IPS DF 6.9 (cell line): Measurements from ENCODE around the gene ATP8A2.

Source experiments
- DNase-seq: peaks from one replicate; pipeline ENCODE4 v3.0.0-alpha.2; 2013; ENCODE audit warnings: low read depth, low spot score
- H3K27ac ChIP-seq: one replicate; pipeline ENCODE4 v1.5.1; 2013; ENCODE audit warnings: low read length, control low read depth
- H3K27me3 ChIP-seq: 2 replicates; pipeline ENCODE4 v1.6.1; 2013; ENCODE audit warnings: mild to moderate bottlenecking, low read length; ENCODE audit not compliant: control insufficient read depth, insufficient read depth
- H3K36me3 ChIP-seq: 2 replicates; pipeline ENCODE4 v1.6.1; 2013; ENCODE audit warnings: low read length; ENCODE audit not compliant: control insufficient read depth, insufficient read depth
- H3K4me1 ChIP-seq: 2 replicates; pipeline ENCODE4 v1.6.1; 2013; ENCODE audit warnings: low read length; ENCODE audit not compliant: control insufficient read depth, insufficient read depth
- H3K4me3 ChIP-seq: 2 replicates; pipeline ENCODE4 v1.5.1; 2013; ENCODE audit warnings: mild to moderate bottlenecking, low read length
- H3K9me3 ChIP-seq: 2 replicates; pipeline ENCODE4 v1.6.1; 2013; ENCODE audit warnings: low read length, inconsistent platforms; ENCODE audit not compliant: control insufficient read depth, insufficient read depth
- WGBS: extraction: QIAGEN DNeasy Blood & Tissue Kit; methylation state at CpG from one replicate; pipeline ENCODE4 v1.1.7; 2013; ENCODE audit warnings: mixed read lengths, missing lambda C conversion rate; ENCODE audit not compliant: insufficient read length, insufficient coverage; 5-methylcytosine and 5-hydroxymethylcytosine counted together

The ATP8A2 gene

DNA sequence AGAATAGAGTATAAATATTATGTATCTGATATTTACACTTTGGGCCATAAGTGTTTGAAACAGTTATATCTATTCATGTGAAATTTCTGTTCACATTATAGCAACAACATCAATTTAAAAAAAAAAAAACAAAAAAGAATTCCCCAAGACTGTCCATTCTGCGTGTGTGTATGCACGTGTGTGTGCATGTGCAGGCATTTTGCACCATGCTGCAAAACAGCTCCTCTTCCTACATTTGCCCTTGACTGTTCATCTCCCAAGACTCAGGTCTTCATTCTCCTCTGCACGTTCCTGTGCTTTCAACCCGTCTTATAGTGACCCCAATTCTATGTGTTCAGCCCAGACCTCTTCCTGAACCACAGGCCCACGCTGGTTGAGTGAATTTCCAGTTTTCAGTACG, 530.7 kb downstream of the ATP8A2 start:
- peaks cover 5% of the 10 kb centered on the region; the same call in 1 of the 2 replicates for H3K4me1 ChIP-seq
- WGBS = no CpG with 5 or more reads among the region's 6 CpGs
- no peak overlapping the region for H3K4me3 ChIP-seq
- no peaks in the 10 kb centered on the region for H3K36me3 ChIP-seq
- DNase-seq = no peak
- 0 out of 2 replicates have a peak, but pooled peaks cover 1% of the 10 kb centered on the region for H3K9me3 ChIP-seq
- H3K27me3 ChIP-seq = no peaks in the 10 kb centered on the region
- no peak overlapping the region for H3K27ac ChIP-seq

DNA sequence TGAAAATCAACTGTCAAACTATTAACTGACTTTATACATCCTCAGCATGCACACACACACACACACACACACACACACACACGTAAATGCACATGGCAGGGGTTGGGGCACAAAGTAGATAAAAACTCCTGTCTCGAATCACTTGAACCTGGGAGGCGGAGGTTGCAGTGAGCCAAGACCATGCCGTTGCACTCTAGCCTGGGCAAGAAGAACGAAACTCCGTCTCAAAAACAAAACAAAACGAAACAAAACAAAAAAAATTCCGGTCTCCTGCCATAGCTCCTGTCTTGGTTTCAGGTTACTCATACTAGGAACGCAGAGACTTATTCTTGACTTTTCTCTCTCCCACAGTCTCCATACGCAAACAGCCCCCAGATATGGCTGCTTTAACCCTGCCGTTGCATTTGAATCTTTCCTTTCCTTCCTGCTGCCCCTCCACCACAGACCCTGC, 531.1 kb downstream of the ATP8A2 start:
- Histone ChIP-seq H3K4me1 (peaks cover 5% of the 10 kb centered on the region; the same call in 1 of the 2 replicates), H3K9me3 (0 out of 2 replicates have a peak, but pooled peaks cover 1% of the 10 kb centered on the region), H3K27ac (no peak overlapping the region), H3K36me3 (no peaks in the 10 kb centered on the region), H3K27me3 (no peaks in the 10 kb centered on the region), H3K4me3 (no peak overlapping the region)
- DNase-seq = no peak
- no CpG with 5 or more reads among the region's 11 CpGs for WGBS

DNA sequence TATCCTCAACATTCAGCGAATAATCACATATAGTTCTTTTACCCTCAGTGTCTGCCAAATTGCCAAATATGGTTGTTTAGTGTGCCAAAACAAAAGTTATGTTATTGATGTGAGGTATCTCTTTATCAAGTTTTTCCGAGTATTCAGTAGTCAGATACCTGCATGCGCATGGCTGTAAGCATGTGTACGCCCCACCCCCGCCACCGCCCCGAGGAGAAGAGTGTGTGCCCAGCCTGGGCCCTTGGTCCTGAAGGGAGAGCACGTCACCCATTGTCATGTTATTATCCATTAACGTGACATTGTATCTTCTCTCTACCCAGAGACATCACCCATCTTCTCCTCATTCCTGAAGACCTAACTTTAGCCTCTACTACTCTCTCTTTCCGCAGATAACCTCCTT, 533.1 kb downstream of the ATP8A2 start:
- no peak for DNase-seq
- H3K4me3 ChIP-seq = no peak overlapping the region
- no peaks in the 10 kb centered on the region for H3K9me3 ChIP-seq
- WGBS = no CpG with 5 or more reads among the region's 10 CpGs
- H3K27me3 ChIP-seq = no peaks in the 10 kb centered on the region
- no peaks in the 10 kb centered on the region for H3K36me3 ChIP-seq
- no peak overlapping the region for H3K27ac ChIP-seq
- H3K4me1 ChIP-seq = peaks cover 8% of the 10 kb centered on the region; the same call in 1 of the 2 replicates

DNA sequence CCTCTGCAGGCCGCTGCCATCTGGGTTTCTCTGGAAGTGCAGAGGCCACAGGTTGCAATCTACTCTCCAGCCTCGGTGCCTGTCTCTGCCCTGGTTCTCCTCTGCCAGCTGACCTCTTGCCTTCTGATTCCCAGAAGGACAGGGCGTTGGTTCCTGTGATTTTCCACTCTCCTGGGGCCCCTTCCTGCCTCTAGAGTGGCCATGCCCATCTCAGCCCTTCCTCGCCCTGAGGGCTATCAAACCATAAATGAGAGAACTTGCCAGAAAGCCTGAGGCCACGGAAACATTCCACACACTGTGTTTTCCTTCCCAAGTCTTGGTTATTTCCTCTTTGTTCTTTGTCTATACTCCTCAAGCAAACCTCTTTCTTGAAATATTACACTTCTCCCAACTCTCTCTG, 533.8 kb downstream of the ATP8A2 start:
- Histone ChIP-seq H3K36me3 (no peaks in the 10 kb centered on the region), H3K4me1 (peaks cover 8% of the 10 kb centered on the region; the same call in 1 of the 2 replicates), H3K4me3 (no peak overlapping the region), H3K27me3 (no peaks in the 10 kb centered on the region), H3K27ac (no peak overlapping the region), H3K9me3 (no peaks in the 10 kb centered on the region)
- DNase-seq = no peak
- no CpG with 5 or more reads among the region's 5 CpGs for WGBS

DNA sequence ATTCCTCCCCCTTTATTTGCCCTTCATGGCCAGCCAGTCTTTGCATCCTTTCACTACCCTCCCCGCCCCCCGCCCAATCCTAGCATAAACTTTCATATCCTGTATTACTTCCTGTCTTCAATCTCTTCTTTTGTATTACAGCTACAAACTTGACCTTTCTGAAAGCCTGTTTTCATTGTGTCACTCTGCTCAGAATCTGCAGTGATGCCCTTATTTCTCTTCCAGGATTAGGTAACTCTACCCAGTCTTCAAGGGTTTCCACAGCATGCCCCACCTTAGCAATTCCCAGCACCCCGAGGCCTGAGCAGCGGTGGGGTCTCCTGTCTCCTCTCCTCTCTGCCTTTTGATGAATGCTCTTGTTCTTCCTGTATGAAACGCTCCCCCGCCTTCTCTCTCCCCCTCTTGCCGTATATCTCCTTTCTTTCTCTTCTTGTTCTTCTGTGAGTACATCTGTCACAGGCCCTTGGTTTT, 534.5 kb downstream of the ATP8A2 start:
- DNase-seq = no peak
- Histone ChIP-seq H3K4me1 (peaks cover 8% of the 10 kb centered on the region; the same call in 1 of the 2 replicates), H3K4me3 (no peak overlapping the region), H3K36me3 (no peaks in the 10 kb centered on the region), H3K27ac (no peak overlapping the region), H3K9me3 (no peaks in the 10 kb centered on the region), H3K27me3 (no peaks in the 10 kb centered on the region)
- WGBS = no CpG with 5 or more reads among the region's 7 CpGs

DNA sequence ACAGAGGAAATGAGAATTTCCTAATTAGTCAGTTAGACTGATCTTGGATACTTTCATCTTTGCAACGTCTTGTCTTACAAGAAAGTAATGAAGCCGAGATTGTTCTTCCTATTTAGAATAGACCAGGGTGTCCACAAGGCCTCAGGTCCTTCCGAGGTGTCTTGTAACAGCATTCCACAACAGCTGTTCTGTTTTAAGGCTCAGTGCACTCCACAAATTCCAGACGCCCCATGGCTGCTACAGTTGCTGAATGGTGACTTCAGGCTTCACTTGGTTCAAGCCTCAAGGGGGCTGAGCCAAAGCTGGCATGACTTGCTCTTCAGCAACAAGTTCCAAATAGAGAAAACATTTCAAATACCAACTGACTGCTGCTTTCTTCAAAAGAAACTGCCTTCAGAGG, 536.6 kb downstream of the ATP8A2 start:
- Histone ChIP-seq H3K4me1 (peaks cover 9% of the 10 kb centered on the region; the same call in 1 of the 2 replicates), H3K36me3 (no peaks in the 10 kb centered on the region), H3K9me3 (no peaks in the 10 kb centered on the region), H3K27me3 (no peaks in the 10 kb centered on the region), H3K27ac (no peak overlapping the region), H3K4me3 (no peak overlapping the region)
- no peak for DNase-seq
- no CpG with 5 or more reads among the region's 4 CpGs for WGBS

DNA sequence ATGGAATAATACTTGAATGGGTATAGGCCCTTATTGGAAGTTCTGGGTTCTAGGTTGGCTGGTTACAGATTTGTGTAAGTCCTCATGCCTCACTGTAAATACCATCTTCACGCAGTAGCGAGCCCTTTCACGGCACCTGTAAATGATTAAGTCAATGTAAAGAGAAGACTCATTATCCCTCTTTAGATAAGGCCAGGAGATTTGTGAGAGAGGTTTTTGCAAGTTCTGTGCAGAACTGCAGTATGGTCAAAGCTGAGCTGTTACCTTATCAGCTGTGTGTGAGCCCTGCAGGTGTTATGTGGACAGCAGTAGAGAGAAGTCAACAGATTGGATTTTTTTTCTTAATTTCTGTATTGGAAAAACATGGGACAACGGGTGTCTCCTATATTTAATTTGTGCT, 538.5 kb downstream of the ATP8A2 start:
- H3K4me1 ChIP-seq = peaks cover 9% of the 10 kb centered on the region; the same call in 1 of the 2 replicates
- no peaks in the 10 kb centered on the region for H3K36me3 ChIP-seq
- no CpG with 5 or more reads among the region's 4 CpGs for WGBS
- no peaks in the 10 kb centered on the region for H3K27me3 ChIP-seq
- no peak overlapping the region for H3K4me3 ChIP-seq
- no peak for DNase-seq
- H3K9me3 ChIP-seq = no peaks in the 10 kb centered on the region
- no peak overlapping the region for H3K27ac ChIP-seq

DNA sequence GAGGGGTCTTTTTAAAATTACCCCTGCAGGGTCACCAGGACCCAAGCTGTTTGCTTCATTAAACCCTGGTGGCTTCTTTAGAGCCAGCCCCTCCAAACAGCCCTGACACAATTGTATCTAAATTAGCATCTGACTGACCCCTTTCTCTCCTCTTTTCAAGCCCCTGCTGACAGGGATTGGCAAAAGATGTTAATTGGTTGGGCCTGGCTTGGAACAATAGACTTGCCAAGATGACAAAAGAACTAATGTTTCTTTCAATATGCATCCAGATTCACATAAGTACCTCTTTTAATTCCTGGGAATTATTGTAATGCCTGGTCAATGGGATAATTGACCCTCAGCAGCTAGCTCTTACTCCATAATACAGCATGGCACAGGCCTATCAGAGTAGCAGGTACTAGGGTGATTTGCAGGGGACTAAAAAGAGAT, 539.2 kb downstream of the ATP8A2 start:
- no peak overlapping the region for H3K27ac ChIP-seq
- H3K4me3 ChIP-seq = no peak overlapping the region
- H3K4me1 ChIP-seq = peaks cover 5% of the 10 kb centered on the region; the same call in 1 of the 2 replicates
- DNase-seq = peak; percentile 75
- H3K27me3 ChIP-seq = no peaks in the 10 kb centered on the region
- H3K36me3 ChIP-seq = no peaks in the 10 kb centered on the region
- no peaks in the 10 kb centered on the region for H3K9me3 ChIP-seq

DNA sequence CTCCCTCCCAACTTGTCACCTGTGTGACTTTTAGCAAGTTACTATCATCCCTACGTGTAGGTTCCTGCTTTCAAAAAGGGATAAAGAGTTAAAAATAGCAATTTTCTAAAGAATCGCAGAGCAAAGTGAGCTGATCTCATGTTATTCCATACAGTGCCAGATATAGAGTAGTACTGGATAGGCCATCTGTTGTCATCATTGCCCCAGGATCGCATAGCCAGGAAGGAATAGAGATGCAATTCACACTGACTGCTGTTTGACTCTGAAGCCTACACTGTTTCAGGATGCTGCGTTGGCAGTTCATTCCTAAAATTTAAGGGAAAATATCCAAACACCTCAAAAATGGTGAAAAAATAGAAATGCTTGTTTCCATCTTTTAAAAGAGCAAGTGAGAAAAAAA, 541.2 kb downstream of the ATP8A2 start:
- no peak for DNase-seq
- Histone ChIP-seq H3K36me3 (no peaks in the 10 kb centered on the region), H3K4me3 (no peak overlapping the region), H3K4me1 (peaks cover 5% of the 10 kb centered on the region; the same call in 1 of the 2 replicates), H3K9me3 (no peaks in the 10 kb centered on the region), H3K27ac (no peak overlapping the region), H3K27me3 (no peaks in the 10 kb centered on the region)
- no CpG with 5 or more reads among the region's 4 CpGs for WGBS

DNA sequence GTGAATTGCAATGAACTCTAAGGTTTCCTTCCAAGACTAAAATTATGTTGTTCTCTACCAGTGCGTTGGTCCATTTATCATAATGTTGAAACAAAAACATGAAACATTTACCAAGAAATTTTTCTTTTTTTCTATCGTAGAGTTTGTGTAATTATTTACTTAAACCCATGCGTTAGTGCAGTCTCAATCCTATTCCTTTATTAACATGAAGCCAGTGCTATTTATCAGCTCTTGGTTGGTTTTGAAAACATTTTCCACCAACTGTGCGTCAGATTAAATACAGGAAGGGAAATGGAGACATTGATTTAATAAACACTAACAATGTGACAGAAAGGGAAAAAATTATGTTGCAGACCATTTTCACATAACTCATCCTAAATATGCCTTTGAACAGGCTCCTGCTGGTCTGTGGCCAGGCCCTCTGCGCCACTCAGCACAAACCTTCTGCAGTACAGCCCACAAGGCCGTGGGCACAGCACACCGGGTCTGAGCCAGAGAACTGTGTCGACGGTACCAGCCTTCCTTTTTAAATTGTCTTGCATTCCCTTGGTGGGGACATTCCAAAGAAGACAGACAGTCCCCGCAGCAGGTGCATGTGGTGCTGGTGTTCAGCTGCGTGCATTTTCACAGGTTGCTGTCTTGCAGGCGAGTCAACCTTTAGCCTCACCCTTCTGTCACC, 544.2 kb downstream of the ATP8A2 start:
- H3K4me1 ChIP-seq = 0 out of 2 replicates have a peak, but pooled peaks cover 2% of the 10 kb centered on the region
- WGBS = no CpG with 5 or more reads among the region's 12 CpGs
- H3K9me3 ChIP-seq = no peaks in the 10 kb centered on the region
- H3K27me3 ChIP-seq = no peaks in the 10 kb centered on the region
- H3K36me3 ChIP-seq = no peaks in the 10 kb centered on the region
- H3K27ac ChIP-seq = no peak overlapping the region
- no peak overlapping the region for H3K4me3 ChIP-seq
- DNase-seq = no peak

DNA sequence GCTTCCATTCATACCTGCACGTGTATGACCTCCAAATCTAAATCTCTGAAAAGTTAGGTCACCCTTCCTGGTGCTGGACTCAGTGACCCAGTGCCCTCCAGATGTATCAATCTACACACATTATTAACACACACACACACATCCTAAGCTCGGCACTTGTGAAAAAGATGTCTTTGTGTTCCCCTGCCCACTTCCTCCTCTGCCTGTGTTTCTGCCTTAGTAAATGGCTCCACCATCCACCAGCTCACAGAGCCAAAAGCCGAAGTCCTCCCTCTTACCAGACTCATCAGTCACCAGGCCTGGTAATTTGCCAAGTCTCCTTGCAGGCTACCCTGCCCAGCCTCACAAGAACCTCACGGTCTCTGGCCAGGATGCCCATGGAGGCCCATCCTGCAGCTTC, 548.5 kb downstream of the ATP8A2 start:
- no peaks in the 10 kb centered on the region for H3K27me3 ChIP-seq
- no CpG with 5 or more reads among the region's 4 CpGs for WGBS
- DNase-seq = no peak

More for the DNA sequence above, 548.5 kb downstream of the ATP8A2 start:
- H3K4me1 ChIP-seq = no peaks in the 10 kb centered on the region
- H3K4me3 ChIP-seq = no peak overlapping the region
- no peak overlapping the region for H3K27ac ChIP-seq
- no peaks in the 10 kb centered on the region for H3K36me3 ChIP-seq
- H3K9me3 ChIP-seq = no peaks in the 10 kb centered on the region
